ENCODE measurements around the gene RNU2-1. TPM values are rescaled to one million over a fixed set of nuclear protein-coding genes. Genes with fewer than 3 reads are reported as not detected.

RNU2-1 gene
- total and polyA plus RNA-seq, 2 donors (not counting 1 experiment from before 2014, with no cell fraction given): 5,063 TPM; not detected in 1

DNA sequence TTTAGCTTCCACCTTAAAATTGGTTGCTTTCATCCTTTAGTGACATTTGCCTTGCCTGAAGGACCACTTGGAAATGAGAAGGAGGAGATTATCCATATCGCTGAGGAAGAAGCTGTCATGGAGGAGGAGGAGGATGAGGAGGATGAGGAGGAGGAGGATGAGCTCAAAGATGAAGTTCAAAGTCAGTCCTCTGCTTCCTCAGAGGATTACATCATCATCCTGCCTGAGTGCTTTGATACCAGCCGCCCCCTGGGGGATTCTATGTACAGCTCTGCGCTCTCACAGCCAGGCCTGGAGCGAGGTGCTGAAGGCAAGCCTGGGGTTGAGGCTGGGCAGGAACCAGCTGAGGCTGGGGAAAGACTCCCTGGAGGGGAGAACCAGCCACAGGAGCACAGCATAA lies 33.6 kb downstream of the RNU2-1 start:
- CTCF ChIA-PET: interaction anchor here (0.5 to 2.6 kb wide), 4 partner anchors 13 to 725 kb away, joined by 3 to 13 read pairs (median 4); partner anchors contain the start of gene BRCA1
- H3K27me3 ChIP-seq (replicated peaks in 1 of 4; ENCODE audit: control extremely low read depth in 1 of 4, control insufficient read depth in 3 of 4, insufficient read depth in 4 of 4, low read length in 3 of 4): no peaks in the 10 kb centered on the region
- H3K36me3 ChIP-seq (replicated peaks in 1 of 2; ENCODE audit: control extremely low read depth in 1 of 2, control insufficient read depth in 1 of 2, extremely low read depth in 1 of 2, insufficient read depth in 2 of 2, low read length in 1 of 2): peaks cover 23 to 61% of the 10 kb centered on the region in 2 experiments
- intact Hi-C loops (cut with micrococcal nuclease): no loop called here
- no peak overlapping the region for H3K27ac ChIP-seq (ENCODE audit: low read length in 2 of 2)
- no peak overlapping the region for H2AFZ ChIP-seq (ENCODE audit: insufficient read depth, low read depth, low read length, poor library complexity, severe bottlenecking)
- Mint-ChIP-seq H3K4me1 (no peaks in the 10 kb centered on the region), H3K27ac (no peak overlapping the region), H3K4me3 (no peak overlapping the region), H3K27me3 (no peaks in the 10 kb centered on the region), H3K9me3 (ENCODE audit: insufficient read depth) (no peaks in the 10 kb centered on the region)
- H4K20me1 ChIP-seq (ENCODE audit: control insufficient read depth, insufficient read depth, low read length, poor library complexity, severe bottlenecking): no peaks in the 10 kb centered on the region
- H3K9ac ChIP-seq (ENCODE audit: low read length): no peak overlapping the region
- H3K4me3 ChIP-seq (ENCODE audit: control extremely low read depth in 1 of 5, extremely low read depth in 1 of 5, insufficient read depth in 1 of 5, low read depth in 2 of 5, low read length in 4 of 5): no peak overlapping the region
- no peaks in the 10 kb centered on the region for H3K79me2 ChIP-seq (ENCODE audit: control insufficient read depth, insufficient read depth, low read length)
- WGBS (ENCODE audit: insufficient coverage): 80% methylated on average over 4 of the region's 4 CpGs
- POLR2A ChIA-PET: interaction anchor here (0.6 to 0.7 kb wide), 2 partner anchors 19 to 134 kb away, joined by 4 to 12 read pairs; no protein-coding TSS in a partner anchor
- no peak for ATAC-seq (ENCODE audit: low read depth)
- H3K9me3 ChIP-seq (ENCODE audit: control extremely low read depth in 1 of 3, control insufficient read depth in 2 of 3, insufficient read depth in 1 of 3, low read length in 2 of 3): no peaks in the 10 kb centered on the region
- DNase-seq: no peak
- TF ChIP-seq, protein P1, sequence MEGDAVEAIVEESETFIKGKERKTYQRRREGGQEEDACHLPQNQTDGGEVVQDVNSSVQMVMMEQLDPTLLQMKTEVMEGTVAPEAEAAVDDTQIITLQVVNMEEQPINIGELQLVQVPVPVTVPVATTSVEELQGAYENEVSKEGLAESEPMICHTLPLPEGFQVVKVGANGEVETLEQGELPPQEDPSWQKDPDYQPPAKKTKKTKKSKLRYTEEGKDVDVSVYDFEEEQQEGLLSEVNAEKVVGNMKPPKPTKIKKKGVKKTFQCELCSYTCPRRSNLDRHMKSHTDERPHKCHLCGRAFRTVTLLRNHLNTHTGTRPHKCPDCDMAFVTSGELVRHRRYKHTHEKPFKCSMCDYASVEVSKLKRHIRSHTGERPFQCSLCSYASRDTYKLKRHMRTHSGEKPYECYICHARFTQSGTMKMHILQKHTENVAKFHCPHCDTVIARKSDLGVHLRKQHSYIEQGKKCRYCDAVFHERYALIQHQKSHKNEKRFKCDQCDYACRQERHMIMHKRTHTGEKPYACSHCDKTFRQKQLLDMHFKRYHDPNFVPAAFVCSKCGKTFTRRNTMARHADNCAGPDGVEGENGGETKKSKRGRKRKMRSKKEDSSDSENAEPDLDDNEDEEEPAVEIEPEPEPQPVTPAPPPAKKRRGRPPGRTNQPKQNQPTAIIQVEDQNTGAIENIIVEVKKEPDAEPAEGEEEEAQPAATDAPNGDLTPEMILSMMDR (IDR thresholded peaks at IDR 0.05): no peak
- no peak for TF ChIP-seq EZH2 (IDR thresholded peaks at IDR 0.05; ENCODE audit: borderline replicate concordance, insufficient read depth, low read depth, low read length, poor library complexity, severe bottlenecking)
- no peaks in the 10 kb centered on the region for H3K4me1 ChIP-seq (ENCODE audit: control insufficient read depth in 2 of 2, insufficient read depth in 2 of 2, low read length in 2 of 2)
- no peak overlapping the region for H3K4me2 ChIP-seq (replicated peaks; ENCODE audit: low read depth, low read length, poor library complexity, severe bottlenecking)

DNA sequence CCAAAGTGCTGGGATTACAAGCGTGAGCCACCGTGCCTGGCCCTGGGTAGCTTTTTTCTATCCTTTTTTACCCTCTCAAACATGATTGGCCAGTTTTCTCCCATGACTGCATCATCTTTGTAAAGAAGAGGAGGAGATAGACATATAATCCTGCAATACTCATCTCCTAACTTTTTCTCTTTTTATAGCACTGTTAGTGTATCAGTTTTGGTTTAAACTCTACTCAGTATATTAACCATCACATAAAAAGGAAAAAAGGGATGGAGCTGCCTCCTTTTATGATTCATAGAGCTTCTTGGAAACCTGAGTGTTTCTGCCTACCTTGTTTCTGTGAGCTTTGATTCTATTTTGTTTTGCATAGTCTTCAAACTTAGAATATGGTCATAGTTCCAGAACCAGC lies 34.1 kb downstream of the RNU2-1 start:
- Histone ChIP-seq H2AFZ (ENCODE audit: insufficient read depth, low read depth, low read length, poor library complexity, severe bottlenecking) (no peak overlapping the region), H3K27ac (ENCODE audit: low read length in 2 of 2) (no peak overlapping the region), H3K27me3 (replicated peaks in 1 of 4; ENCODE audit: control extremely low read depth in 1 of 4, control insufficient read depth in 3 of 4, insufficient read depth in 4 of 4, low read length in 3 of 4) (no peaks in the 10 kb centered on the region), H4K20me1 (ENCODE audit: control insufficient read depth, insufficient read depth, low read length, poor library complexity, severe bottlenecking) (no peaks in the 10 kb centered on the region), H3K36me3 (replicated peaks in 1 of 2; ENCODE audit: control extremely low read depth in 1 of 2, control insufficient read depth in 1 of 2, extremely low read depth in 1 of 2, insufficient read depth in 2 of 2, low read length in 1 of 2) (peaks cover 28 to 65% of the 10 kb centered on the region in 2 experiments), H3K4me3 (ENCODE audit: control extremely low read depth in 1 of 5, extremely low read depth in 1 of 5, insufficient read depth in 1 of 5, low read depth in 2 of 5, low read length in 4 of 5) (no peak overlapping the region), H3K4me2 (replicated peaks; ENCODE audit: low read depth, low read length, poor library complexity, severe bottlenecking) (no peak overlapping the region), H3K79me2 (ENCODE audit: control insufficient read depth, insufficient read depth, low read length) (no peaks in the 10 kb centered on the region), H3K9me3 (ENCODE audit: control extremely low read depth in 1 of 3, control insufficient read depth in 2 of 3, insufficient read depth in 1 of 3, low read length in 2 of 3) (no peaks in the 10 kb centered on the region), H3K9ac (ENCODE audit: low read length) (no peak overlapping the region), H3K4me1 (ENCODE audit: control insufficient read depth in 2 of 2, insufficient read depth in 2 of 2, low read length in 2 of 2) (no peaks in the 10 kb centered on the region)
- no peaks in the 10 kb centered on the region for H3K27me3 Mint-ChIP-seq
- TF ChIP-seq EZH2 (IDR thresholded peaks at IDR 0.05; ENCODE audit: borderline replicate concordance, insufficient read depth, low read depth, low read length, poor library complexity, severe bottlenecking): no peak
- TF ChIP-seq, protein P1 (IDR thresholded peaks at IDR 0.05): no peak
- POLR2A ChIA-PET: interaction anchor here (0.6 kb wide), 2 partner anchors 133 to 157 kb away, joined by 3 to 12 read pairs; no protein-coding TSS in a partner anchor
- ATAC-seq (ENCODE audit: low read depth) (no peak), DNase-seq (no peak)
- H3K4me1 Mint-ChIP-seq: no peaks in the 10 kb centered on the region
- H3K9me3 Mint-ChIP-seq (ENCODE audit: insufficient read depth): no peaks in the 10 kb centered on the region
- no CpG with 5 or more reads among the region's 2 CpGs for WGBS (ENCODE audit: insufficient coverage)
- no peak overlapping the region for H3K27ac Mint-ChIP-seq
- intact Hi-C loops (cut with micrococcal nuclease): no loop called here
- no peak overlapping the region for H3K4me3 Mint-ChIP-seq
- CTCF ChIA-PET: interaction anchor here (0.5 to 2.6 kb wide), 3 partner anchors 14 to 116 kb away, joined by 4 to 13 read pairs (median 5); partner anchors contain the start of gene BRCA1

All from B cell (primary cell).